ENCODE results near the gene SRBD1. TPM values are rescaled to one million over a fixed set of nuclear protein-coding genes. Genes with fewer than 3 reads are reported as not detected.

SRBD1 gene
- polyA plus RNA-seq (2014; cell fraction: cytosol; rRNA removed): 12.6 and 13.0 TPM in 2 replicates
- polyA plus RNA-seq (2014; cell fraction: nucleus; rRNA removed): 7.3 and 7.9 TPM in 2 replicates

- DNase-seq (ENCODE audit: low spot score): peak; percentile 96
These were observed at the start of gene SRBD1 for GRCh38 chr2:45611020-45611859. Gene SRBD1 (minus strand): TSS chr2:45611267. CDS start chr2:45605441, 5,826 bp downstream.

DNA sequence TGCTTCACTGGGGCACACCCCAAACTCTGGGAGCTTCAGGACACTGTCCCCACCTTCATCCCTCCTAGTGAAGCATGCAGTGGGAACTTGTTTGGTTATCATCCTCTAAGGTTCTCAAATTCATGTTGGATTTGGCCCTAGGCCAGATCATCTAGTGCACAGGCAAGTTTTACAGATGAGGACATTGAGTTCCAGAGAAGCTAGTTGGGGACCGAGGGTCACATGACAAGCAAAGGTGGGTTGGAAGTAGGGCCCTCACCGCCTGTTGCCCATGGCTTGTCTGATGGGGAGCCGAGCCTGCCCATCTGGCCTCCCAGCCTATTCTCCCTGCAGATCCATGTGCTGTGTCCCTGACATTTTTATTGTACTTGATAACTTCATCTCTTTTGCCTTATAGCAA lies 43.2 kb upstream of the SRBD1 start:
- DNase-seq (ENCODE audit: low spot score): no peak

DNA sequence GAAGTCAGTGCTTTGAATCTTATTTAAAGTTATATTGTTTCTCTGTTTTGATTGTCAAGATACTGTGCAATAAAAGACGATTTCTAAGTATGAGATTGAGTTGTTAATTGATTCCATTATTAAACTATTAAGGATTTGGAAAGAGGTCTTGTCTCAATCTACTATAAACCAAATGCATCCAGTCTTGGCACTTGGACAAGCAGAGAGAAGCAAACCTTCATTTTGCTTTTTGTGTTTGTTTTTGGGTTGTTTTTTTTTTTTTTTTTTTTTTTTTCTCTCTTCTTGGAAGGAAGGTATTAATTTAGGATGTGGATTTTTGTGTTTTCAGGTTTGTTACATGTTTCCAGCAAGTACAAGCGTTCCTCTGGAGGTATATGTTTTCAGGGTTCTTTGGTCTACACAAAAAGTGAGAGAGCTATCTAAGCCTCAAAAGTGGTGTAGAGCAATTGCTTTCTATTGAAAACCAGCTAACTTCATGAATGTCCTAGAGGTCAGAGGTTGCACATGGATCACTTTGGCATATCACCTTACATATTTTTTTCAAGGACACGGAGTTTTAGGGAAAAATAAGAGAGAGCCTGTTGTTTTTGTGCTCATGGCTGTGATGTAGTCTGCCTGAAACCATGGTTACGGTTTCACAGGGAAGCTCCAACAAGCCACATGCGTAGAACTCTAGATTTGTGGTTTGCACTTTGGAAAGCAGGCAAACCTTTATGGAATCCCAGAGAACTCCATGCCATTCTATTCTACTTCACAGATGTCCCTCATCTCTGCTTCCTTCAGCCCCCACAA lies 42.3 kb upstream of the SRBD1 start:
- no peak for DNase-seq (ENCODE audit: low spot score)

DNA sequence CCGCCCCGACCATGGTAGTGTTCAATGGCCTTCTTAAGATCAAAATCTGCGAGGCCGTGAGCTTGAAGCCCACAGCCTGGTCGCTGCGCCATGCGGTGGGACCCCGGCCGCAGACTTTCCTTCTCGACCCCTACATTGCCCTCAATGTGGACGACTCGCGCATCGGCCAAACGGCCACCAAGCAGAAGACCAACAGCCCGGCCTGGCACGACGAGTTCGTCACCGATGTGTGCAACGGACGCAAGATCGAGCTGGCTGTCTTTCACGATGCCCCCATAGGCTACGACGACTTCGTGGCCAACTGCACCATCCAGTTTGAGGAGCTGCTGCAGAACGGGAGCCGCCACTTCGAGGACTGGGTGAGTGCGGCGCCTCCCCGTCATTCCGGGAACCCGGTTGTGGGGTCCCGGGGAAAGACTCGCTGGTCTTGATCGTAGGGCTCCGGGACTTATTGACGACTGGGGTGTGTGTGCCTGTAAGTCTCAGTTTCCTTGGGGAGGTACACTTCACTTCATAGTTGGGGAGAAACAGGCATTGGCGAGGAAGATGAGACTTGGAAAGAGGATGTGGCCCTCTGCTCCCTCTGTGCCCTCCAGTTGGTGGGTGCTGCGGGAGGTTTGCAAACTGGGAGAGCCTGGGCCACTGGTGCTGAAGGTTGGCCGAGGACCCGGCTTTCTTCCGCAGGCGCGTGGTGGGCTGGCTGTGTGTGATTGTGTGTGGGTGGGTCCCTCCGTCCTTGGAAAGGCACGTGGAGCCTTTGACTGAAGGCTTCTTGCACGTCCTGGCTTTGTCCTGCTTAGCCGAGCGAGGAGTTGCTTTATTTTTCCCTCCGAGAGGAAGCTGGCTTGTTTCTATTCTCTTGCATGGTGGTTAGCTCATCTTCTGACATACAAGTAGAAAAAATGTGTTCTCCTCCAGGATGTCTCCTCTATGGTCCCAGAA lies 41.3 kb upstream of the SRBD1 start:
- peak; percentile 62 for DNase-seq (ENCODE audit: low spot score)

DNA sequence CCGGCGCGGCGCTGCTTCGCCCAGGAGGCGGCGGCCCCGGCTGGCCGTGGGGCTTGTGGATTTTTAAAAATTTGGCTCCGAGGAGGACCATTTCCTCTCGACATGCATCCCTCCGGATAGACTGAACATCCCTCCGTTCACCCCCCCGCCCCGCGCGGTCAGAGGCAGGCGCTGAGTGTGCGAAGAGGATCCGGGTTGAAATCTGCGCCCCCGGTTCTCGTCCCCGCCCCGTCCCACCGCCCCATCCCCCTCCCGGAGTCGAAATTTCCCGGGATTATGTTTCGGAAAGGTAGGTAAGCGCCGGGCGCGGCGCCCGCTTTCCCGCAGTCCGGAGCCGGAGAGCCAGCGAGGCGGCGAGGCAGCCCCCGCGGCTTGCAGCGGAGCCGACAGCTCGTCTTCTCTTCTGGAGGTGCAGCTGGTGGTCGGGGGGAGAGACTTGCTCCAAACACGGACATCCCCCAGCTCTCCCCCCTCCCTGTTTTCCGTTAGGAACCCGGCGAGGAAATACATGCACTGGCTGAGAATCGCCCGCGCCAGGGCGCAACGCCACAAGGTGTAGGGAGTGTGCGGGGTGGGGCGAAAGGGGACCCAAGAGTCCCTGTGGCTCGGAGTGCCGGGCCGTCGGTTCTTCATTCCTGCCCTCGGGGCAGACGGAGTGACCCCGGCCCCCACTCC lies 40.5 kb upstream of the SRBD1 start, which contains the start of gene PRKCE:
PRKCE (plus strand) TSS at position 261 of the 675 bp plus-strand sequence.
- DNase-seq (ENCODE audit: low spot score): no peak

DNA sequence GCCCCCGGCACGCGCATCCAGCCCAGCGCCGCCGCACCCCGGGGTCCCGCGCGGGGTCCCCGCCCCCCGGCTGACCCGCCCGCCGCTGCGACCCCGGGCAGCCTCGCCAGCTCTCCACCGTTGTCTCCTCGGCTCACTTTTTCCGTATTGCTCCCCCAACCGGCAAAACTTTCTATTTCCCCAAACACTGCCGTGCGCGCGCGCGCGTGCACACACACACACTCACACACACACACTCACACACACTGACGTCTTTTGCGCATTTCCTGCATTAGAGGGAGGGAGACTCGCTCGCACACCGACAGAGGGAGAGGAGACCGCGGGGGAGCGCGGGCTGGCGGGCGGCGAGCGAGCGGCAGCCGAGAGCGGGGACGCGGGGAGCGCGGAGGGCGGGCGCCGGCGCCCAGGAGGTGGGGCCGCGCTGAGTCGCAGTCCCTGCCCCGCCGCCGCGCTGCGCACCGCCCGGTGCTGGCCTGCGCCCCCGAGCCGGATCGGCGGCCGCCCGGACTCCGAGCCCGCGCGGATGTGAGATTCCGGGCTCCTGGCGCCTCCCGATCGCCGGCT lies 39.9 kb upstream of the SRBD1 start:
- DNase-seq (ENCODE audit: low spot score): peak; percentile 85

DNA sequence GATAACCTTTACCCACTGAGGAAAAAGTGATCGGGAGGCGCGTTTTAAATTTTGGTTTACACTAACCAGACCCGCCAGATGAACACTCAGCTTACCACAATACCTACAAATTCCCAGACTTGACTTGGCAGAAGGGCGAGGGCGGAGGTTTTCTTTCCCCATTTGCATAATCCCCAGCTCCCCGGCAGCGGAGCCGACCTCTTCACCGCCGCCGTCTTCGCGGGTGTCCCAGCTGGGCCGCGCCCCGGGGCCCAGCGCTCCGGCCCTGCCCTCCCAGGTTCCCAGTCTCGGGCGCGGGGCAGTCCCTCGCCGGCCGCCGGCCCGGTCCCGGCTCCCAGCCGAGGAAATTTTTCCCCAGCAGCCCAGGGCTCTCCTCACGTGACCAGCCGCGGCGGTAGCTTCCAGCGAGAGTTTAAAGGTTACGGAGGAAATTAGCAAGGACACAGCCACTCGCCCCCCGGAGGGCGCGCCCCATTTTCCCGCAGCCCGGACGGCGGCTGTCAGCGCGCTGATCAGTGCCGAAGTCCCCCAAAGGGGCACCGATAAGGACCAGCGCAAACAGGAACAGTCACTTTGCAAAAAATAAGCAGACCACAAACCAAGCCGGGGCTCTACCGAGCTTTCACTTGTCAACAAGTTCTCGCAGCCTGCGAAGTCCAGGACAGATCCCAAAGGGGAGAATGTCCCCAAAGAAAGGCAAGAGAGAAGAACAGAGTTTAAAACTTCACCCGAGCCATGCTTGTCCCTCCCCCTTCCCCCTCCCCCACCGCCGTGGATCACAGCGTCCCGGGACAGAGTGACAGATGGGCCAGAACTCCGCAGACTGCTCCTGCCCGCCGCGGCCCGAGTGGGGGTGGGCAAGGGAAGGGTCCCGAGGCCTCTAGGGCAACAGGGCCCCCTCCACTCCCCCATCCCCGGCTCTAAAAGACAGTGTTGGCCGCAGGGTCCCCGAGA lies 39.1 kb upstream of the SRBD1 start:
- DNase-seq (ENCODE audit: low spot score): peak; percentile 44

DNA sequence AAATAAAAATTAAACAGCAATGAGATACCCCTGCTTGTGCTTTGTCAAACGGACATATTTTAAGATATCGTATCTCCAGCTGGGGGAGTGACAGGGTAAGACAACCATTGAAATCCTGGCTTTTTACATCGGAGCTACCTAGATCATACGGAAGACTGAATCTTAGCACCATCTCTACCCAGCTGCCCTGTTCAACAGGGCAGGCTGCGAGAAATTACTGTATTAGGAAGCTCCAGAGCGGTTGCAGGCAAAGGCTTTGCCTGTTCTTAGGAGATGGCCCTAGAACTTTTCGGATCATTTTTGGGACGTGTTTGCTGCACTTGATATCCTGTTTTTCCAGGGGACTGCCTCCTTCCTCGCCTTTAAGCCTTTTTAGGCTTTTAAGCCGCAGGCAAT lies 38.4 kb upstream of the SRBD1 start:
- peak; percentile 41 for DNase-seq (ENCODE audit: low spot score)

DNA sequence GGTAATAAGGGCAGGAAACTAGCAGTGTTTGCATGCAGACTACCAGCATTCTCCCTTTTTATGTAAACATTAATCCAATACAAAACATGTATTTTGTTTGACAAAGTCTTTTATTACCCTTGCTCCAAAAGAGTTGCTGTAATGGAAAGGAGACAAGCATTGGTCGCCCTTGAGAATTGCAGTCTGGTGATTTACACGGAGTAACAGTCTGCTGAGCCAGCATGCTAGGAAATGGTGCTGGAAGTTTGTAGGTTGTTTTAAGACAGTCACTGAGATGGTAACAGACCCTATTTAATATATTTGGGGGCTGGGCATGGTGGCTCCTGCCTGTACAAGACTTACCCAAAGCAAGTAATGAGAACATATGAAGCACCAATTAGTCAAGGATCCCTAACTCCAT lies 37.6 kb upstream of the SRBD1 start:
- no peak for DNase-seq (ENCODE audit: low spot score)

- no peak for DNase-seq (ENCODE audit: low spot score)
These were observed 37.0 kb upstream of the SRBD1 start for GRCh38 chr2:45647986-45648520.

DNA sequence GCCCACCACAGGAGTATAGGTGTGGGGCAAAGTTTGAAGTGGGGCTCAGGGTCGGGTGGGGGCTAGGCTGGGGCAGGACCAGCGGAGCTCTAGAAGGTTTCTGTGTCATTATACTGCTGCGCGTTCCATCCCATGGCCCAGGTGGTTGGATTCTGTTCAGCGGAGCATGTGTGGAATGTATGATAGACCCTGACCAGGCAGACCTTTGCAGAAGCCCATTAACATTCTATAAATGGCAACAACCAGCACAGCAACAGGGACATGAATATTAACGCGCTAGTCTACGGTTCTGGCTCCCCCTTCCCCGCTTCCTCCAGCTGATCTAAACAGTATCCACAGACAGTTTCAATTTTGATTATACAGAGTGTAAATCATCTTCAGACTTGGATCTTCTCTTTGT lies 36.3 kb upstream of the SRBD1 start:
- DNase-seq (ENCODE audit: low spot score): no peak

GRCh38 chr2:45646289-45646688 lies 35.2 kb upstream of the SRBD1 start:
- DNase-seq (ENCODE audit: low spot score): no peak

GRCh38 chr2:45643543-45644542 lies 32.8 kb upstream of the SRBD1 start:
- peak; percentile 74 for DNase-seq (ENCODE audit: low spot score)

DNA sequence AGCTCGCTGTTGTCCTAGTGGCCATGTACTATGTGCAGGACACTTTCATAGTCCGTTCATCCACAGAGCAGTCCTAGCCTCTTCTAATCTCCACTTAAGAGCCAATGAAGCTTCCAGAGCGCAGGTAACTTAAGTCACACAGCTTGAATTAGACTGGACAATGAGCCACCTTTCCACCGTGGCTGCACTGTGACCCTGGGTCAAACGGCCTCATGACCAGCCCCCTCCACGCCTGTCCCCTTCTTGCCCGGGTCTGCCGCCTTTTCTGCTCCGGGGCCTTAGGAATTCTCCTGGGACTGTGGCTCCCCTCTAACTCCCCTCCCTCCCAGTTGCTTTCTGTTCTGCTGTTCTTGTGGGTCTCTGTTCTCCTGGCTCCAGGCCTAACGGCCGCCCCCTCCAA lies 32.0 kb upstream of the SRBD1 start:
- peak; percentile 50 for DNase-seq (ENCODE audit: low spot score)

DNA sequence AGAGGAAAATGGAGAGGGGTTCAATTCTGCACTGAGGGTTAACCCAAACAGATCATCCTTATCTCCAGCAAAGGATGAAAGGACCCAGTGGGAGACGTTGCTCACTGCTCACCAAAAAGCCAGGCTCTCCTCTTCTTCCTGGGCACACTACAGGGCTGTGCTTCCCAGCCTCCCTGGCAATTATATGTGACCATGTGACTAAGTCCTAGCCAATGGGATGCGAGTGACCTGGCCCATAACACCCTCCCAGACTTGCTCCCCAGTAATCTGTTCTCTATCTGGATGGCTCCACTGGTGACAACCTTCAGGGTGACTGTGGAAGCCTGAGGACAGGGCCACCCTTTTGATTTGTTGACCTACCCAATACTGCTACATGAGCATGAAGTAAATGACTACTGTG lies 29.5 kb upstream of the SRBD1 start:
- DNase-seq (ENCODE audit: low spot score): no peak

- no peak for DNase-seq (ENCODE audit: low spot score)
These were observed 26.4 kb upstream of the SRBD1 start for GRCh38 chr2:45637440-45637839.

- DNase-seq (ENCODE audit: low spot score): no peak
These were observed 24.9 kb upstream of the SRBD1 start for GRCh38 chr2:45636008-45636407.

DNA sequence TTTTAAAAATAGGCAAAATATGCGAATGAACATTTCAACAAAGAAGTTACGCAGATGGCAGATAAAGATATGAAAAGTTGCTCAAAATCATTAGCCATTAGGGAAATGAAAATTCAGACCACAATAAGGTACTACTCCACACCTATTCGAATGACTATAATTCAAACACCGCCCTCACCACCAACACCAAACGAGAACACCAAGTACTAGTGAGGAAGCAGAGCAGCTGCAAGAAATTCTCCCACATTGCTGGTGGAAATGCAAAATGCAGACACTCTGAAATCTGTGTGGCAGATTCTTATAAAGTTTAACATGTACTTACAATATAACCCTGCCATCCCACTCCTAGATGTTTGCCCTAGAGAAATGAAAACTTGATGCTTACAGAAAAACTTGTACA lies 23.2 kb upstream of the SRBD1 start:
- DNase-seq (ENCODE audit: low spot score): no peak

Data from SK-N-DZ (cell line).